H9 (cell line): ENCODE data around the gene EGFL6. TPM values are rescaled to one million over a fixed set of nuclear protein-coding genes. Genes with fewer than 3 reads are reported as not detected.

Experiments
- DNase-seq: peaks from one replicate; pipeline ENCODE4 v3.0.0-alpha.2; 2017
- H2AFZ ChIP-seq: one replicate; pipeline ENCODE4 v1.6.1; 2013; ENCODE audit warnings: mild to moderate bottlenecking, low read length, control low read depth, moderate library complexity
- H2AK5ac ChIP-seq: 2 replicates; pipeline ENCODE4 v1.6.1; 2013; ENCODE audit warnings: low read length, control low read depth, mixed read lengths; ENCODE audit not compliant: insufficient read length
- H2BK120ac ChIP-seq: one replicate; pipeline ENCODE4 v1.6.1; 2013; ENCODE audit warnings: low read depth, mild to moderate bottlenecking, low read length, control low read depth, inconsistent platforms; ENCODE audit not compliant: poor library complexity, severe bottlenecking
- H2BK12ac ChIP-seq: 2 replicates; pipeline ENCODE4 v1.6.1; 2013; ENCODE audit warnings: low read length, control low read depth, mixed read lengths, low read depth; ENCODE audit not compliant: insufficient read length
- H2BK15ac ChIP-seq: 2 replicates; pipeline ENCODE4 v1.6.1; 2013; ENCODE audit warnings: low read depth, low read length, control low read depth
- H2BK20ac ChIP-seq: one replicate; pipeline ENCODE4 v1.6.1; 2013; ENCODE audit warnings: low read depth, mild to moderate bottlenecking, low read length, control low read depth, inconsistent platforms; ENCODE audit not compliant: poor library complexity, severe bottlenecking
- H2BK5ac ChIP-seq: 2 replicates; pipeline ENCODE4 v1.6.1; 2013; ENCODE audit warnings: low read length, control low read depth, mixed read lengths; ENCODE audit not compliant: insufficient read length
- H3K14ac ChIP-seq: 2 replicates; pipeline ENCODE4 v1.6.1; 2013; ENCODE audit warnings: low read length, control low read depth; ENCODE audit not compliant: insufficient read depth
- H3K18ac ChIP-seq: 2 replicates; pipeline ENCODE4 v1.6.1; 2013; ENCODE audit warnings: low read depth, mild to moderate bottlenecking, mixed read lengths, low read length, control low read depth; ENCODE audit not compliant: insufficient read length
- H3K23ac ChIP-seq: 2 replicates; pipeline ENCODE4 v1.6.1; 2013; ENCODE audit warnings: low read length, control low read depth, mixed read lengths, low read depth; ENCODE audit not compliant: insufficient read length
- H3K23me2 ChIP-seq: 2 replicates; pipeline ENCODE4 v1.6.1; 2013; ENCODE audit warnings: low read depth, mild to moderate bottlenecking, mixed read lengths, low read length, control low read depth; ENCODE audit not compliant: insufficient read length, poor library complexity, severe bottlenecking
- H3K27ac ChIP-seq: 2 replicates; pipeline ENCODE4 v1.5.1; 2013; ENCODE audit warnings: low read length, control low read depth, mixed read lengths, low read depth; ENCODE audit not compliant: insufficient read length
- H3K27me3 ChIP-seq: 2 replicates; pipeline ENCODE4 v1.6.1; 2013; ENCODE audit warnings: low read length, control low read depth, inconsistent platforms; ENCODE audit not compliant: insufficient read depth
- H3K4ac ChIP-seq: 2 replicates; pipeline ENCODE4 v1.6.1; 2013; ENCODE audit warnings: low read depth, mild to moderate bottlenecking, control low read depth, inconsistent platforms, low read length, moderate library complexity
- H3K4me1 ChIP-seq: 2 replicates; pipeline ENCODE4 v1.6.1; 2013; ENCODE audit warnings: low read length, control low read depth, inconsistent platforms; ENCODE audit not compliant: insufficient read depth
- H3K4me2 ChIP-seq: 2 replicates; pipeline ENCODE4 v1.6.1; 2013; ENCODE audit warnings: low read length, control low read depth, mixed read lengths; ENCODE audit not compliant: insufficient read length, insufficient read depth
- H3K56ac ChIP-seq: 2 replicates; pipeline ENCODE4 v1.6.1; 2013; ENCODE audit warnings: low read depth, mild to moderate bottlenecking, mixed read lengths, low read length, control low read depth; ENCODE audit not compliant: insufficient read length
- H3K79me1 ChIP-seq: 2 replicates; pipeline ENCODE4 v1.6.1; 2013; ENCODE audit warnings: low read depth, mild to moderate bottlenecking, moderate library complexity, low read length, control low read depth, inconsistent platforms; ENCODE audit not compliant: insufficient read depth, poor library complexity, severe bottlenecking
- H3K79me2 ChIP-seq: 2 replicates; pipeline ENCODE4 v1.6.1; 2013; ENCODE audit warnings: low read length, control low read depth, inconsistent platforms; ENCODE audit not compliant: insufficient read depth
- H3K9ac ChIP-seq: 2 replicates; pipeline ENCODE4 v1.6.1; 2013; ENCODE audit warnings: low read length, control low read depth, mixed read lengths; ENCODE audit not compliant: insufficient read length; ENCODE audit errors: extremely low read depth
- H3K9me3 ChIP-seq: one replicate; pipeline ENCODE4 v1.6.1; 2013; ENCODE audit warnings: low read depth, low read length, inconsistent platforms; ENCODE audit not compliant: control insufficient read depth
- H3T11ph ChIP-seq: one replicate; pipeline ENCODE4 v1.6.1; 2013; ENCODE audit warnings: mild to moderate bottlenecking, low read length, control low read depth, inconsistent platforms
- H4K20me1 ChIP-seq: one replicate; pipeline ENCODE4 v1.6.1; 2013; ENCODE audit not compliant: control insufficient read depth, insufficient read length, insufficient read depth
- H4K5ac ChIP-seq: 2 replicates; pipeline ENCODE4 v1.6.1; 2013; ENCODE audit warnings: low read depth, mild to moderate bottlenecking, mixed read lengths, low read length, control low read depth; ENCODE audit not compliant: insufficient read length
- H4K8ac ChIP-seq: replicated peaks from 2 replicates; pipeline ENCODE4 v1.6.1; 2013; ENCODE audit warnings: low read length, control low read depth, mixed read lengths, low read depth; ENCODE audit not compliant: insufficient read length
- H4K91ac ChIP-seq: 2 replicates; pipeline ENCODE4 v1.6.1; 2013; ENCODE audit warnings: low read depth, mild to moderate bottlenecking, moderate library complexity, mixed read lengths, low read length, control low read depth; ENCODE audit not compliant: insufficient read length
- H3K27ac Mint-ChIP-seq, 3 experiments: 2 replicates in 2 of 3; 3 replicates in 1 of 3; pipeline ENCODE4 v1.8.0; 2020 to 2021; ENCODE audit warnings: mixed read lengths in 3 of 3, mild to moderate bottlenecking in 1 of 3, moderate library complexity in 1 of 3
- H3K27me3 Mint-ChIP-seq: 2 replicates; pipeline ENCODE4 v1.8.0; 2021; ENCODE audit warnings: low read depth, mild to moderate bottlenecking, moderate library complexity, mixed read lengths
- H3K36me3 Mint-ChIP-seq, 3 experiments: 2 replicates in 2 of 3; 3 replicates in 1 of 3; pipeline ENCODE4 v1.8.0; 2020 to 2021; ENCODE audit warnings: low read depth in 3 of 3, mixed read lengths in 3 of 3; ENCODE audit not compliant: insufficient read depth in 1 of 3
- H3K4me1 Mint-ChIP-seq, 2 experiments: 2 replicates each; pipeline ENCODE4 v1.8.0; 2020; ENCODE audit warnings: mixed read lengths in 2 of 2
- H3K4me3 Mint-ChIP-seq, 2 experiments: 2 replicates in 1 of 2; 3 replicates in 1 of 2; pipeline ENCODE4 v1.8.0; 2020 to 2021; ENCODE audit warnings: mild to moderate bottlenecking in 2 of 2, mixed read lengths in 2 of 2, moderate library complexity in 1 of 2
- H3K9me3 Mint-ChIP-seq, 2 experiments: 2 replicates in 1 of 2; 3 replicates in 1 of 2; pipeline ENCODE4 v1.8.0; 2020; ENCODE audit warnings: mild to moderate bottlenecking in 2 of 2, mixed read lengths in 2 of 2, moderate library complexity in 1 of 2
- CTCF ChIP-seq: fragments of 200-600 bp; sonication (generic); conservative IDR thresholded peaks from 3 replicates; pipeline ENCODE4 v1.8.0; 2021; ENCODE audit warnings: antibody characterized with exemption, mild to moderate bottlenecking
- WGBS: extraction: QIAGEN DNeasy Blood & Tissue Kit; methylation state at CpG from one replicate; pipeline ENCODE4 v1.1.7; 2013; ENCODE audit warnings: missing lambda C conversion rate, low lambda C conversion rate, mixed read lengths; ENCODE audit not compliant: insufficient read length; ENCODE audit errors: extremely low coverage; 5-methylcytosine and 5-hydroxymethylcytosine counted together
- total RNA-seq: library from RNA; stranded (reverse); gene quantifications from 2 replicates; pipeline ENCODE4 v1.2.1, GENCODE V29; 2021

The EGFL6 gene
- total RNA-seq, 1 experiment from 2014 or later: 0.94 TPM

- H3K18ac ChIP-seq: no peak overlapping the region
- Mint-ChIP-seq H3K9me3 (peaks cover 38 to 59% of the 10 kb centered on the region in 2 experiments), H3K27ac (no peak overlapping the region), H3K27me3 (no peaks in the 10 kb centered on the region), H3K4me3 (no peak overlapping the region), H3K36me3 (peaks cover 15 to 34% (median 31%) of the 10 kb centered on the region in 3 experiments; a peak in 6 of 7 replicates), H3K4me1 (peaks cover 6 to 7% of the 10 kb centered on the region in 2 experiments)
- no peak overlapping the region for H3K4me2 ChIP-seq
- H3K23me2 ChIP-seq: no peaks in the 10 kb centered on the region
- no peak overlapping the region for H2BK20ac ChIP-seq
- H2AFZ ChIP-seq: no peak overlapping the region
- no peaks in the 10 kb centered on the region for H3K27me3 ChIP-seq
- H3K23ac ChIP-seq: no peak overlapping the region
- H4K5ac ChIP-seq: no peak overlapping the region
- no peaks in the 10 kb centered on the region for H3K79me2 ChIP-seq
- no peak overlapping the region for H2AK5ac ChIP-seq
- no peak overlapping the region for H2BK12ac ChIP-seq
- H2BK120ac ChIP-seq: no peak overlapping the region
- no peak overlapping the region for H4K91ac ChIP-seq
- no peaks in the 10 kb centered on the region for H3K9me3 ChIP-seq
- no peaks in the 10 kb centered on the region for H4K20me1 ChIP-seq
- no peak for DNase-seq
- no peak for TF ChIP-seq CTCF
- WGBS: no CpG with 5 or more reads among the region's 6 CpGs
- H3K9ac ChIP-seq: no peak overlapping the region
- H3T11ph ChIP-seq: no peak overlapping the region
- H4K8ac ChIP-seq: no peak overlapping the region
- H2BK15ac ChIP-seq: no peak overlapping the region
- H3K56ac ChIP-seq: no peak overlapping the region
- no peak overlapping the region for H2BK5ac ChIP-seq
- H3K14ac ChIP-seq: no peak overlapping the region
- H3K27ac ChIP-seq: no peak overlapping the region
- H3K79me1 ChIP-seq: no peaks in the 10 kb centered on the region
- H3K4me1 ChIP-seq: no peaks in the 10 kb centered on the region
- H3K4ac ChIP-seq: no peak overlapping the region
Observed at GRCh38 chrX:13662355-13662791, 93.0 kb downstream of the EGFL6 start.
